Measurements from ENCODE around the gene FOXC1. TPM values are rescaled to one million over a fixed set of nuclear protein-coding genes. Genes with fewer than 3 reads are reported as not detected.

The FOXC1 gene
- total and polyA plus RNA-seq, 10 of the 15 experiments (the other 5 are each of a cell fraction or from before 2014, with no cell fraction given): 0.13 to 1.5 (median 0.48) TPM; not detected in 2

- FAIRE-seq: no peak
These were observed 6.0 kb upstream of the FOXC1 start for GRCh38 chr6:1603708-1604107.

More at GRCh38 chr6:1603708-1604107, 6.0 kb upstream of the FOXC1 start:
- RAD21 ChIA-PET (ENCODE audit: unreplicated experiment): no interaction called here
- no peaks in the 10 kb centered on the region for H3K36me3 ChIP-seq (ENCODE audit: control insufficient read depth in 2 of 2, insufficient read depth in 2 of 2, low read length in 1 of 2)
- peaks cover 29 to 45% of the 10 kb centered on the region in 2 experiments for H3K27me3 ChIP-seq (replicated peaks in 1 of 2; ENCODE audit: control insufficient read depth in 2 of 2, insufficient read depth in 2 of 2, low read length in 1 of 2)
- H3K79me2 ChIP-seq (ENCODE audit: control insufficient read depth, insufficient read depth, low read length): no peaks in the 10 kb centered on the region
- intact Hi-C loops (cut with micrococcal nuclease; ENCODE audit: unreplicated experiment) (loop anchor here (1.0 to 10.0 kb wide), 4 partner anchors 171 to 751 kb away; no protein-coding TSS in a partner anchor), in situ Hi-C loops (cut with MboI) (loop anchor here (5.0 kb wide), 1 partner anchor 504 kb away; no protein-coding TSS in a partner anchor)
- SMC1A ChIA-PET (ENCODE audit: uncharacterized antibody, unreplicated experiment): no interaction called here
- H2AFZ ChIP-seq (ENCODE audit: control insufficient read depth, low read depth, low read length): no peak overlapping the region
- POLR2A ChIA-PET: no interaction called here
- no peak for TF ChIP-seq JUNB (IDR thresholded peaks at IDR 0.05)
- TF ChIP-seq PKNOX1 (IDR thresholded peaks at IDR 0.05): no peak
- TF ChIP-seq PML (IDR thresholded peaks at IDR 0.05; ENCODE audit: low read length): no peak
- TF ChIP-seq HDAC6 (IDR thresholded peaks at IDR 0.05; ENCODE audit: unreplicated experiment): no peak
- TF ChIP-seq WRNIP1 (IDR thresholded peaks at IDR 0.05; ENCODE audit: borderline replicate concordance, low read depth, low read length): no peak
- TF ChIP-seq RB1 (IDR thresholded peaks at IDR 0.05; ENCODE audit: borderline replicate concordance): no peak
- TF ChIP-seq SMC3 (IDR thresholded peaks at IDR 0.05; ENCODE audit: borderline replicate concordance, low read length): no peak
- no peak for TF ChIP-seq FOXM1 (IDR thresholded peaks at IDR 0.05; ENCODE audit: low read depth, low read length)
- TF ChIP-seq KLF5 (IDR thresholded peaks at IDR 0.05; ENCODE audit: partially characterized antibody): no peak
- no peak for TF ChIP-seq SKIL (IDR thresholded peaks at IDR 0.05; ENCODE audit: low read depth, poor library complexity, severe bottlenecking)
- no peak for TF ChIP-seq RELA (IDR thresholded peaks at IDR 0.05; ENCODE audit: borderline replicate concordance, partially characterized antibody)
- no peak for TF ChIP-seq ASH2L (IDR thresholded peaks at IDR 0.05; ENCODE audit: borderline replicate concordance, low read depth)
- WGBS (ENCODE audit: insufficient coverage, insufficient replicate concordance, low lambda C conversion rate, missing lambda C conversion rate): 70% methylated on average over 14 of the region's 15 CpGs
- no peak overlapping the region for H3K27ac ChIP-seq (ENCODE audit: control insufficient read depth, insufficient read depth)
- ATAC-seq (no peak), DNase-seq (ENCODE audit: low read depth, low spot score) (no peak)
- no peak overlapping the region for H3K4me3 ChIP-seq
- H3K4me1 ChIP-seq (ENCODE audit: control insufficient read depth, insufficient read depth, low read length): peaks cover 10% of the 10 kb centered on the region
- no peak overlapping the region for H3K9ac ChIP-seq (ENCODE audit: control insufficient read depth, insufficient read depth, low read length)
- no peak overlapping the region for H3K4me2 ChIP-seq (ENCODE audit: control insufficient read depth, insufficient read depth)
- 0 out of 2 replicates have a peak, but pooled peaks cover 3% of the 10 kb centered on the region for H4K20me1 ChIP-seq (ENCODE audit: control insufficient read depth, insufficient read depth)
- CTCF ChIA-PET: interaction anchor here (1.0 to 1.2 kb wide), 2 partner anchors 251 to 501 kb away, joined by 3 to 4 read pairs; no protein-coding TSS in a partner anchor
- no peaks in the 10 kb centered on the region for H3K9me3 ChIP-seq (replicated peaks; ENCODE audit: control insufficient read depth, insufficient read depth, low read length)
- no TSS peak for BruUV-seq (replicated peaks)

All from GM12878 (cell line).